GM21526 (cell line): ENCODE results near the gene CELA1.

Experiments used
- ATAC-seq: cut with Tn5 transposase; IDR thresholded peaks from one replicate; pipeline ENCODE4 v1.9.1; 2021; ENCODE audit warnings: moderate library complexity; ENCODE audit not compliant: unreplicated experiment, low FRiP score

Gene CELA1

DNA sequence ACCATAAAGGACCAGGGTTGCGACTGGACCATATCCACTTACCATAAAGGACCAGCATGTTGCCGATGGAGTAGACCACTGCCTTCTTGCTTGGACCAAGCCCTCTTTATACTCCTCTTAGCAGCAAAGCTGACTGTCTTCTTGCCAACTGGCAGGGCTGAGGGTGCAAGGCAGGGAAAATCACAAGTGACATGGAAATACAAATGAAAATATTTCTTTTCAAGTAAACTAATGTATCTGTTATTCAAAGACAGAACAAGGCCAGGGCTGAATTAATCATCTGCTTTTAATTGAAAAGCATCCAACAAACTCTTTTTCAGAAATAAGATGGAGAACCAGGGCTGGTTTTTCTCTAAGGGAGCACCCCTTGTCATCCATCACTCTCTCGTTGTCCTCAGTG, at the start of gene CELA1:
Gene CELA1, minus strand, starts transcription at position 99 of the 400 bp plus-strand sequence. Its CDS starts 41 bp downstream, at position 58.
- ATAC-seq = no peak

- no peak for ATAC-seq
Observed at GRCh38 chr12:51395283-51396230, 49.1 kb upstream of the CELA1 start.

GRCh38 chr12:51393676-51394545, 47.4 kb upstream of the CELA1 start:
- no peak for ATAC-seq

GRCh38 chr12:51392556-51393237, 46.2 kb upstream of the CELA1 start:
- peak; percentile 34 for ATAC-seq

GRCh38 chr12:51391283-51392123, 45.0 kb upstream of the CELA1 start, which contains the start of gene GALNT6:
GALNT6 (minus strand) TSS chr12:51391406; CDS start chr12:51379781, 11,625 bp downstream.
- peak; percentile 41 for ATAC-seq

DNA sequence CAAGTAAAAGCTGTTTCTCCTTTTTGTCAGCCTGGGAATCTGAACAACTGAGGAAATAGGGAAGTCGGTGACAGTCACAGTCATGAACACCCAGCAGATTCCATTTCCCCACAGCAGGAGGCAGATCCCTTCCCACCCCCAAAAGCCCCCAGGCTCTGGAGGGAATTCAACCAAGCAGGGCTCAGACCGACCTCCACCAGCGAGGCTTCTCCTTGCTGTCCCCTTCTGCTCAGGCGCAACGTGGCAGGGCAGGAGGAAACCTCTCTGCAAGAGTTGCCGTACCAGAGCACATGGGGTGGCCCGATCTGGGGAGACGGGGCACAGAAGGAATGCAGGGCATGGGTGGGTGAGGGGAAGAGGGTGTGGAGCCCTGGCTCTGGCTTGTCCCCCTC, 44.4 kb upstream of the CELA1 start:
- ATAC-seq = no peak

DNA sequence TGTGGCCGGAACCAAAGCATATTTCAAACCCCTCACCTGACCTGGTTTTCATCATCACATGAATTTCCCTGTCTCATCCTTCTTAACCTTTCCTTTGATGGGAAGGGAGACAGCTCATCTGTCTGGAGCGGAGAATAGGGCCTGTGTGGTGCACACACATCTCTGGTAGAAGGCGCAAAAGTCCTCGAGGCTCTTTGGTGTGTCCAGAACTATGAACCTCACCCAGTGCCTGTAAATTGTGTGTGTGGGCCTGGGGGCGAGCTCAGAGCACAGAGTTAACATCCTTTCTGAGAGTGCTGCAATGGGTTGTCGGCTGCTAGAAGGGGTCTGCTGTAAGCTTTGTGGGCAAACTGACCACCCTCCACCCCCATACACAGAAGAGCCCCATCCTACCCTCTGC, 44.0 kb upstream of the CELA1 start:
- no peak for ATAC-seq

DNA sequence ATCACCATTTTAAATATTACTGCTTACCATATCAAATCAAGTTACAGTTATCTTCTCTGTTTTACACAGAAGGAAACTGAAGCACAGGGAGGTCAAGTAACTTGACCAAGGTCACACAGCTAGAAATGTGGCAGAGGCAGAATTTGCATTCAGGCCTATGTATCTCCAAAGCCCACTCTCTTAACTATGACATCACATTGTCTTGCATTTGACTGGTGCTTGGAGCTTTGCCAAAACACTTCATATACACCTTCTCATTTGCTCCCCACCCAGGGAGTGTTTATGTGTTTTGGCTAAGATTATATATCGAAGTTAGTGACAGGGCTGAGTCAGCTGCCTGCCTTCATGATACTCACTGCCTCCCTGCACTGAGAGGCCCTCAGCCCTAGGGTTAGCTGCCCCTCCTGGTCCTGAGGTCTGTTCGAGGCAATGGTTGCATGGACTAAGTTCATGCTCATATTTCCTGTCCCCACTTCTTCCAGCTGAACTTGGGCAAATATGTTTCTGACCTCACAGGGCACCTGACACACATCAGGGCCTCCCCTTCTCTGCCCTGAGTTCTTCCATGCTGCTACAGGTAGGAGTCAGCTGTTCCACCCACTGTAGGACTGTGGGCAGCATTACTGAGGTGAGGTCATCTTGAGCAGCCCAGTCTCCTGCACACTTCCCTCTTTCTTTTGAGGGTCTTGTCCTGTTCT, 43.0 kb upstream of the CELA1 start:
- no peak for ATAC-seq

- ATAC-seq = no peak
Observed at GRCh38 chr12:51388846-51389245, 42.4 kb upstream of the CELA1 start.

- ATAC-seq = no peak
Observed at GRCh38 chr12:51388069-51388799, 41.8 kb upstream of the CELA1 start.

GRCh38 chr12:51386351-51386750, 39.9 kb upstream of the CELA1 start:
- ATAC-seq = no peak

GRCh38 chr12:51383269-51383905, 36.9 kb upstream of the CELA1 start:
- ATAC-seq = no peak

GRCh38 chr12:51382173-51382572, 35.7 kb upstream of the CELA1 start:
- ATAC-seq = no peak

- ATAC-seq = no peak
Observed at GRCh38 chr12:51381226-51382079, 35.0 kb upstream of the CELA1 start.

DNA sequence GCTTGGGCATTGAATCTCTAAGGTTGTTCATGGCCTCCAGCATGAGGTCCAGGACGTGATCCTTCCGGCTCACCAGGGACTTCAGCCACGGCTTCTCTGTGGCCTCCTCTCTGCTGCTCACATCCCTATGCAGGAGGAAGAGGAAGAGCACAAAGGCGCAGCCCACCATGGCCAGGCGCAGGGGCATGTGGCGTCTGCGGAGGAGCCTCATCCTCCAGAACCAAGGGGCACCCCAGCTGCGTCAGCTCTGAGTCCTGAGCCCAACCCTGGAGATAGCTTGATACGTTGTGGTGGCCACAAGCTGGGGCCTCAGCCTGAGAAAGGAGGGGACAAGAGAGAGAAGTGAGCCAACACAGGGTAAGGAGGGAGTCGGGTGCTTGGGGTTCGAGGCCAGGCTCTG, 33.1 kb upstream of the CELA1 start:
- ATAC-seq = no peak

- no peak for ATAC-seq
Observed at GRCh38 chr12:51378749-51379148, 32.3 kb upstream of the CELA1 start.
